Measurements from ENCODE around the gene SMTNL1. TPM values are rescaled to one million over a fixed set of nuclear protein-coding genes. Genes with fewer than 3 reads are reported as not detected.

Gene SMTNL1
- total and polyA plus RNA-seq, 4 donors: not detected

DNA sequence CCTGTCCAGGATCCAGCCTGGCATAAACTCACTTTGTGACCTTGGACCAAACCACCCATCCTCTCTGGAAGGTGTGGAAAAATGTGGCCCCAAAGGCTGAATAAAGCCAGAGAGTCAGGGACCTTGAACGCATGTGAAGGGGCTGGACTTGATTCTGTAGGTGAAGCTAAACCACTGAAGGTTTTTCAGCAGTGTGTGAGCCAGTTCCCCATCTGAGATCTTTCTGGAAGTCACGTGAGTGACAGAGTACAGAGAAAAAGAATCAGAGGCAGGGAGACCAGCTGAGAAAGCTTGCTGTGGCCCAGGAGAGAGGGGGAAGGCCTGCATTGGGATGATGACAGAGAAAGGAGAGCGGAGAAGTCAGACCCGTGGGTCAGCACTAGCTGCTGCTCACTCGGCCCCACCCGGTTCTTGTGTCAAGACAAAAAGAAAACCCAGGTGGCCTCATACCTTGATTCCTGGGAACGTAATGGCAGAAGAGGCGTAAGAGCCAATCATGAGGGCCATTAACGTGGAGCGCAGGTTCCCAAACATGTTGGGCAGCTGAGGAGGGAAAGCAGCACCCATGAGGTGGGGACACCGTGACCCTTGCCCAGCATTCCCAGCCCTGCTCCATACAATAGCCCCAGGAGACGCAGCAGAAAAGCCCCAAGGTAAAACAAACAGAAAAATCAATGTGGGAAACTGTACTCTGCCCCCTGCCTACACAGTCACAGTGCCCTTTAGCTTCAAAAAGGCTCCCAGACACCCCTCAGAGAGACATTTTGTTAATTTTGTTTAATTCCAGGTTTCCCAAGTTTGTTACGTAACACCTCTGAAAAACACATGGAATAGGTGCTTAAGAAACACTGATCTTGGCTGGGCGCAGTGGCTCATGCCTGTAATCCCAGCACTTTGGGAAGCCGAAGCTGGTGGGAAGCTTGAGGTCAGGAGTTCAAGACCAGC lies 39.8 kb upstream of the SMTNL1 start:
- WGBS, 2 donors: 92 to 94% methylated on average over 15 of the region's 15 CpGs
- no peaks in the 10 kb centered on the region for H3K36me3 ChIP-seq (ENCODE audit: control insufficient read depth in 1 of 2, insufficient read depth in 2 of 2, low read length in 1 of 2)
- DNase-seq (no peak), ATAC-seq (ENCODE audit: low FRiP score) (no peak)
- no peak overlapping the region for H3K27ac ChIP-seq (ENCODE audit: low read depth in 1 of 2, low read length in 2 of 2)
- no peak overlapping the region for H3K4me3 ChIP-seq (ENCODE audit: low read length in 2 of 2)
- H3K4me1 ChIP-seq (ENCODE audit: control insufficient read depth in 1 of 2, insufficient read depth in 2 of 2, low read length in 2 of 2): no peaks in the 10 kb centered on the region
- no peaks in the 10 kb centered on the region for H3K27me3 ChIP-seq (ENCODE audit: control insufficient read depth in 1 of 2, insufficient read depth in 2 of 2, low read length in 1 of 2)
- no peaks in the 10 kb centered on the region for H3K9me3 ChIP-seq (ENCODE audit: control insufficient read depth, low read length)
- intact Hi-C loops (cut with DNase I): loop anchor here in 1 of 2 donors (2.0 kb wide), 1 partner anchor 29 kb away; no protein-coding TSS in a partner anchor

DNA sequence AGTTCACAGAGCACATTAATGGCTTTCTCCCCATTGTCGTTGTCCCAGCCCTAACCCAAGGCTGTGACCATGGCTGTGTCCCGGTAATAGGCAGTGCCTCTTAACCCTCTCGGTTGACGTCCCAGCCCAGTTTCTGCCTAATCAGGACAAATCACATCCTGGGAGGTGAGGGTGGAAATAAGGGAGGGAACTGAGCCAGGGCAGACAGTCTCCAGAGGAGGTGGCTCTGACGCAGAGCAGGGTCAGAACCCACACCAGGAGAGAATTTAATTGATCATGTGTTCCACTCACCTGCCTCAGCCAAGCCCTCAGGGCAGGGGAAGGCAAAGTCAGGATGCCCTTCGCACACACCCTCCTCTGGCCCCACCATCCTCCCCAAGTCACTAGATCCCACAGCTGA lies 38.9 kb upstream of the SMTNL1 start:
- Histone ChIP-seq H3K9me3 (ENCODE audit: control insufficient read depth, low read length) (no peaks in the 10 kb centered on the region), H3K27ac (ENCODE audit: low read depth in 1 of 2, low read length in 2 of 2) (no peak overlapping the region), H3K4me3 (ENCODE audit: low read length in 2 of 2) (no peak overlapping the region), H3K4me1 (ENCODE audit: control insufficient read depth in 1 of 2, insufficient read depth in 2 of 2, low read length in 2 of 2) (no peaks in the 10 kb centered on the region), H3K27me3 (ENCODE audit: control insufficient read depth in 1 of 2, insufficient read depth in 2 of 2, low read length in 1 of 2) (no peaks in the 10 kb centered on the region), H3K36me3 (ENCODE audit: control insufficient read depth in 1 of 2, insufficient read depth in 2 of 2, low read length in 1 of 2) (no peaks in the 10 kb centered on the region)
- WGBS, 2 donors: 86 to 91% methylated on average over 6 of the region's 6 CpGs
- intact Hi-C loops (cut with DNase I): loop anchor here in 1 of 2 donors (2.0 kb wide), 1 partner anchor 28 kb away; no protein-coding TSS in a partner anchor
- DNase-seq (no peak), ATAC-seq (ENCODE audit: low FRiP score) (no peak)

DNA sequence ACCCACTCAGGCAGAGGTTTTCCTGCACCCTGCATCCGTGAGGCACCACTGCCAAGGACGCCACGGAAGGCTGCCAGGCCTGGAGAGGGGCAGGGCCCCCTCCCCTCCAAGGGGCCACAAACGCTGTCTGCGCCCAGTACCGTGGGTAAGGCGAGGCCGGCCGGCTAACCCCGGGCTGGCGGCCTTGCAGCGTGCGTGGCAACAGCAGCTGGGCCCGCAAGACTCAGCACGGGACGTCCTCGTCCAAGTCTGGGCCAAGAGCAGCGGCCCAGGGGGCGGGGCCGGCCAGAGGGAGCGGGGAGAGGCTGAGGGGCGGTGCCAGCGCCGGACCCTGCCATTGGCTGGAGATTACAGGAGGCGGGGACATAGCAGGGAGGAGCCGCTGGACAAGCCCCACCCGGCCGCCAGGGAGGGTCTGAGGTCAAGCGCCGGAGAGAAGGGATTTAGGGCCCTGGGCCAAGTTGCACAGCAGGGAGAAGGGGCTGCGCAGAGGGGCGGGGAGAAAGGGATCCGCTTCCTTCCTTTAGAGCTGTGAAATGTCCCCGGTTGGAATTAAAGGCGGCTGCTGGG lies 37.9 kb upstream of the SMTNL1 start:
- Histone ChIP-seq H3K9me3 (ENCODE audit: control insufficient read depth, low read length) (no peaks in the 10 kb centered on the region), H3K4me1 (ENCODE audit: control insufficient read depth in 1 of 2, insufficient read depth in 2 of 2, low read length in 2 of 2) (no peaks in the 10 kb centered on the region), H3K4me3 (ENCODE audit: low read length in 2 of 2) (no peak overlapping the region), H3K27me3 (ENCODE audit: control insufficient read depth in 1 of 2, insufficient read depth in 2 of 2, low read length in 1 of 2) (no peaks in the 10 kb centered on the region), H3K36me3 (ENCODE audit: control insufficient read depth in 1 of 2, insufficient read depth in 2 of 2, low read length in 1 of 2) (no peaks in the 10 kb centered on the region), H3K27ac (ENCODE audit: low read depth in 1 of 2, low read length in 2 of 2) (peak overlapping the region in 1 of 2 donors; percentile 64)
- intact Hi-C loops (cut with DNase I): loop anchor here in 1 of 2 donors (2.0 kb wide), 1 partner anchor 27 kb away; no protein-coding TSS in a partner anchor
- peak; percentile 98 for ATAC-seq (ENCODE audit: low FRiP score)
- 0 to 2% methylated on average over 28 to 34 of the region's 35 CpGs for WGBS, 2 donors
- peak; percentile 97 to 98 for DNase-seq

DNA sequence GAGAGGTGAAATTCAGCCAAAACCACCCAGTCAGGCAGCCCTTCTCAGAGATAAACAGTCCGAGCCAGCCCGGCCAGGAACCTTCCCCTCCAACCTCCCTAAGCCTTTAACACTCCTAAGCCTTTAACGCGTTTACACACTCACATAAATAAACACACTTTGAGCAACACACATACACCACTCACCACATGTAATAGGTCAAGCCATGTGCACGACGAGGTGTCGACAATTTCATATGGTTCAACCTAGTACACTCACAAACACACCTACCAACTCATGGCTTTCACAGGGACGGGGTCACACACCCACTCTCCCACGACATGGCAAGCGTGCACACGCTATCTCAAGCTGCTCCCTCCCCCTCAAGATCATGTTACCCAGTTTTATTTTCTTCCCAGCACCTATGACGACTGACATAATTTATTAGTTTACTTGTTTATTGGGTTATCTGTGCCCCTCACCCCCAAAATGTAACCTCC lies 37.4 kb upstream of the SMTNL1 start:
- no peaks in the 10 kb centered on the region for H3K9me3 ChIP-seq (ENCODE audit: control insufficient read depth, low read length)
- no peak overlapping the region for H3K4me3 ChIP-seq (ENCODE audit: low read length in 2 of 2)
- no peaks in the 10 kb centered on the region for H3K36me3 ChIP-seq (ENCODE audit: control insufficient read depth in 1 of 2, insufficient read depth in 2 of 2, low read length in 1 of 2)
- 36 to 37% methylated on average over 12 of the region's 12 CpGs for WGBS, 2 donors
- ATAC-seq (ENCODE audit: low FRiP score): no peak
- no peaks in the 10 kb centered on the region for H3K27me3 ChIP-seq (ENCODE audit: control insufficient read depth in 1 of 2, insufficient read depth in 2 of 2, low read length in 1 of 2)
- intact Hi-C loops (cut with DNase I): loop anchor here in 1 of 2 donors (2.0 kb wide), 1 partner anchor 27 kb away; no protein-coding TSS in a partner anchor
- no peak for DNase-seq
- peak overlapping the region in 1 of 2 donors; percentile 64 for H3K27ac ChIP-seq (ENCODE audit: low read depth in 1 of 2, low read length in 2 of 2)
- H3K4me1 ChIP-seq (ENCODE audit: control insufficient read depth in 1 of 2, insufficient read depth in 2 of 2, low read length in 2 of 2): no peaks in the 10 kb centered on the region

DNA sequence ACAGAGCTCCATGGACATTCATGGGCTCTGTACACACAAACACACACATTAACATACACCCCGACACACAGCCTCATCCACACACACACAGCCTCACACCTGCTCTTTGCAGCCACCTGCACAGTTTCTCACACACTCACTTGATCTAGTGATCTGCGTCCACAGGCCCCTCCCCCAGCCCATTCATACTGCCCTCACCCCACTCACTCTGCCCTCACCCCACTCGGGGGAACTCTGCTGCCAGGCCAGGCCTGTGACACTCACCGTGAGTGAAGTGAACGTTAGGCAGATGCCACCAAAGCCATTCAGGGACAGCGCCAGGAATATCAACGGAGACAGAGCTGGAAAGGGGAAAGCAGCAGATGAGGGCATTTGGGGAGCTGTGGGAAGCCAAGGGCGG lies 36.9 kb upstream of the SMTNL1 start:
- Histone ChIP-seq H3K36me3 (ENCODE audit: control insufficient read depth in 1 of 2, insufficient read depth in 2 of 2, low read length in 1 of 2) (no peaks in the 10 kb centered on the region), H3K27me3 (ENCODE audit: control insufficient read depth in 1 of 2, insufficient read depth in 2 of 2, low read length in 1 of 2) (no peaks in the 10 kb centered on the region), H3K9me3 (ENCODE audit: control insufficient read depth, low read length) (no peaks in the 10 kb centered on the region), H3K4me1 (ENCODE audit: control insufficient read depth in 1 of 2, insufficient read depth in 2 of 2, low read length in 2 of 2) (no peaks in the 10 kb centered on the region), H3K4me3 (ENCODE audit: low read length in 2 of 2) (no peak overlapping the region), H3K27ac (ENCODE audit: low read depth in 1 of 2, low read length in 2 of 2) (no peak overlapping the region)
- DNase-seq: no peak
- peak; percentile 11 for ATAC-seq (ENCODE audit: low FRiP score)
- 87 to 89% methylated on average over 8 of the region's 8 CpGs for WGBS, 2 donors
- intact Hi-C loops (cut with DNase I): no loop called here

DNA sequence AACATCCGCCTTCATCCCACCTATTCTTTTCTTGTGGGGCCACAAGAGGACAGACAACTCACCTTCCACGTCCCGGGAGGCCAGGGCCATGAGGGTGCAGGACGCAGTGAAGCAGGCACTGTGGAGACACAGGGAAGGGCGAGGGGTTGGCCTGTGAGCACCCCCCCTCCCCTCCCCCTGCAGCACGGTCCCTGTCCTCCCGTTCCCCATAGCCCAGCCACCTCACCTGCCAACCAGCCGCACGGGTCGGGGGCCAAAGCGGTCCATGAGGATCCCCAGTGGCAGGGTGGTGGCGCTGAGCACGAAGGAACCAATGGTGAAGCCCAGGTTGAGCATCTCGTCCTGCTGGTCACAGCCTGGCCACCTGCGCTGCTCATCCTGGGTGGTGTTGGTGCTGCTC lies 36.5 kb upstream of the SMTNL1 start:
- Histone ChIP-seq H3K27me3 (ENCODE audit: control insufficient read depth in 1 of 2, insufficient read depth in 2 of 2, low read length in 1 of 2) (no peaks in the 10 kb centered on the region), H3K4me3 (ENCODE audit: low read length in 2 of 2) (no peak overlapping the region), H3K9me3 (ENCODE audit: control insufficient read depth, low read length) (no peaks in the 10 kb centered on the region), H3K4me1 (ENCODE audit: control insufficient read depth in 1 of 2, insufficient read depth in 2 of 2, low read length in 2 of 2) (no peaks in the 10 kb centered on the region), H3K36me3 (ENCODE audit: control insufficient read depth in 1 of 2, insufficient read depth in 2 of 2, low read length in 1 of 2) (no peaks in the 10 kb centered on the region), H3K27ac (ENCODE audit: low read depth in 1 of 2, low read length in 2 of 2) (no peak overlapping the region)
- intact Hi-C loops (cut with DNase I): no loop called here
- no peak for DNase-seq
- no peak for ATAC-seq (ENCODE audit: low FRiP score)
- 92 to 95% methylated on average over 15 of the region's 15 CpGs for WGBS, 2 donors

DNA sequence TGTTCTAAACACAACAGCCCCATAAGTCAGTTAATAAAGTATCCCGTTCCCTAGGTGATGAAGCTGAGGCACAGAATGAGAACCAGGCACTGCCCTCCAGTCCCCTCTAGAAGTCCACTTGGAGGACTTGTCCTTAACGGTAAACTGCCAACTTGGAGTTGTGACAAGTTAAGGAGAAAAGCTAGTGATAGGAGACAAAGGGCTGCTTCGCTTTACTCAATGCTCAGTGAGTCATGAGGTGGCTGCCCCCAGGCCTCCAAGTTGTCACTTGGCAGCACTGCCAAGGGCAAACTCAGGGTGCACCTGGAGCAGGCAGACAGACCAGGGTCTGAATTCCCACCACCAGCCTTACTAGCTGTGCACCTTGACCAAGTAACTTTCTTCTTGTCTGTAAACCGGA lies 35.4 kb upstream of the SMTNL1 start:
- Histone ChIP-seq H3K36me3 (ENCODE audit: control insufficient read depth in 1 of 2, insufficient read depth in 2 of 2, low read length in 1 of 2) (no peaks in the 10 kb centered on the region), H3K9me3 (ENCODE audit: control insufficient read depth, low read length) (no peaks in the 10 kb centered on the region), H3K27me3 (ENCODE audit: control insufficient read depth in 1 of 2, insufficient read depth in 2 of 2, low read length in 1 of 2) (no peaks in the 10 kb centered on the region), H3K27ac (ENCODE audit: low read depth in 1 of 2, low read length in 2 of 2) (no peak overlapping the region), H3K4me3 (ENCODE audit: low read length in 2 of 2) (no peak overlapping the region), H3K4me1 (ENCODE audit: control insufficient read depth in 1 of 2, insufficient read depth in 2 of 2, low read length in 2 of 2) (no peaks in the 10 kb centered on the region)
- WGBS, 2 donors: 55 to 61% methylated on average over 4 of the region's 4 CpGs
- intact Hi-C loops (cut with DNase I): no loop called here
- ATAC-seq (ENCODE audit: low FRiP score) (no peak), DNase-seq (no peak)

DNA sequence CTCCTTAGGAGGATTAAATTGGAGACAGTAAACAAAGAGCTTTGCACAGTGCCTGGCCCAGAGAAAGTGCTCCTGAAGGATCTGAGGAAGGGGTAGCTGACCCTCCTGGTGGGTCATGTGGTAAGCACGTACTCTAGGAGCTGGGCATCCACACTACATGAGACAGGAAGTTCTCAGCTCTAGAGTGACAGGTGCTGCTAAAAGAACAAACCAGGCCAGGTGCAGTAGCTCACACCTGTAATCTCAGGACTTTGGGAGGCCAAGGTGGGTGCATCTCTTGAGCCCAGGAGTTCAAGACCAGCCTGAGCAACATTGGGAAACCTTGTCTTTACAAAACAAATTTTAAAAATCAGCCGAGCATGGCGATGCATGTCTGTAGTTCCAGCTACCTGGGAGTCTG lies 35.0 kb upstream of the SMTNL1 start:
- 95 to 100% methylated on average over 3 of the region's 3 CpGs for WGBS, 2 donors
- H3K27me3 ChIP-seq (ENCODE audit: control insufficient read depth in 1 of 2, insufficient read depth in 2 of 2, low read length in 1 of 2): no peaks in the 10 kb centered on the region
- DNase-seq: no peak
- intact Hi-C loops (cut with DNase I): no loop called here
- H3K27ac ChIP-seq (ENCODE audit: low read depth in 1 of 2, low read length in 2 of 2): peak overlapping the region in 1 of 2 donors; percentile 2
- H3K36me3 ChIP-seq (ENCODE audit: control insufficient read depth in 1 of 2, insufficient read depth in 2 of 2, low read length in 1 of 2): no peaks in the 10 kb centered on the region
- no peaks in the 10 kb centered on the region for H3K4me1 ChIP-seq (ENCODE audit: control insufficient read depth in 1 of 2, insufficient read depth in 2 of 2, low read length in 2 of 2)
- H3K9me3 ChIP-seq (ENCODE audit: control insufficient read depth, low read length): no peaks in the 10 kb centered on the region
- ATAC-seq (ENCODE audit: low FRiP score): no peak
- no peak overlapping the region for H3K4me3 ChIP-seq (ENCODE audit: low read length in 2 of 2)

All from aorta (tissue), 5 donors.